ENCODE results near the gene ITGAV.
A peak's percentile ranks its signal among the peaks of the same experiment; 100 is the strongest.

ITGAV gene

GRCh38 chr2:186590350-186590758 lies 498 bp downstream of the ITGAV start:
- Histone ChIP-seq H3K4me3 (ENCODE audit: insufficient read length, low read depth) (peak overlapping the region; percentile 81), H3K27me3 (ENCODE audit: insufficient read depth, insufficient read length) (peaks cover 5% of the 10 kb centered on the region), H3K36me3 (ENCODE audit: insufficient read depth, insufficient read length, low read length) (peaks cover 9% of the 10 kb centered on the region), H3K9ac (ENCODE audit: insufficient read length, low read depth) (peak overlapping the region; percentile 93), H3K9me3 (ENCODE audit: insufficient read depth, low read length) (no peaks in the 10 kb centered on the region), H3K4me1 (ENCODE audit: insufficient read depth, insufficient read length) (no peaks in the 10 kb centered on the region)
- no peak for DNase-seq (ENCODE audit: low read depth, low spot score)
- TF ChIP-seq SUZ12 (IDR thresholded peaks at IDR 0.05; ENCODE audit: extremely low read depth, insufficient read depth, insufficient read length) = no peak
- TF ChIP-seq ZNF274 (IDR thresholded peaks at IDR 0.05; ENCODE audit: low read depth, low read length) = no peak
- no peak for TF ChIP-seq YY1 (IDR thresholded peaks at IDR 0.05; ENCODE audit: insufficient read depth, insufficient read length)

- TF ChIP-seq ZNF274 (IDR thresholded peaks at IDR 0.05; ENCODE audit: low read depth, low read length) (no peak), SUZ12 (IDR thresholded peaks at IDR 0.05; ENCODE audit: extremely low read depth, insufficient read depth, insufficient read length) (no peak), YY1 (IDR thresholded peaks at IDR 0.05; ENCODE audit: insufficient read depth, insufficient read length) (no peak)
- Histone ChIP-seq H3K27me3 (ENCODE audit: insufficient read depth, insufficient read length) (peaks cover 5% of the 10 kb centered on the region), H3K9ac (ENCODE audit: insufficient read length, low read depth) (peak overlapping the region; percentile 93), H3K9me3 (ENCODE audit: insufficient read depth, low read length) (no peaks in the 10 kb centered on the region), H3K4me1 (ENCODE audit: insufficient read depth, insufficient read length) (no peaks in the 10 kb centered on the region), H3K36me3 (ENCODE audit: insufficient read depth, insufficient read length, low read length) (peaks cover 9% of the 10 kb centered on the region), H3K4me3 (ENCODE audit: insufficient read length, low read depth) (peak overlapping the region; percentile 81)
- no peak for DNase-seq (ENCODE audit: low read depth, low spot score)
These were observed 1.1 kb downstream of the ITGAV start for GRCh38 chr2:186590759-186591505.

- no peak overlapping the region for H3K9ac ChIP-seq (ENCODE audit: insufficient read length, low read depth)
- H3K9me3 ChIP-seq (ENCODE audit: insufficient read depth, low read length) = no peaks in the 10 kb centered on the region
- DNase-seq (ENCODE audit: low read depth, low spot score) = no peak
- TF ChIP-seq YY1 (IDR thresholded peaks at IDR 0.05; ENCODE audit: insufficient read depth, insufficient read length) (no peak), ZNF274 (IDR thresholded peaks at IDR 0.05; ENCODE audit: low read depth, low read length) (no peak), SUZ12 (IDR thresholded peaks at IDR 0.05; ENCODE audit: extremely low read depth, insufficient read depth, insufficient read length) (no peak)
- peaks cover 9% of the 10 kb centered on the region for H3K36me3 ChIP-seq (ENCODE audit: insufficient read depth, insufficient read length, low read length)
- H3K4me3 ChIP-seq (ENCODE audit: insufficient read length, low read depth) = peak overlapping the region; percentile 81
- H3K4me1 ChIP-seq (ENCODE audit: insufficient read depth, insufficient read length) = no peaks in the 10 kb centered on the region
- peaks cover 5% of the 10 kb centered on the region for H3K27me3 ChIP-seq (ENCODE audit: insufficient read depth, insufficient read length)
These were observed 1.6 kb downstream of the ITGAV start for GRCh38 chr2:186591506-186591890.

- Histone ChIP-seq H3K4me3 (ENCODE audit: insufficient read length, low read depth) (no peak overlapping the region), H3K9ac (ENCODE audit: insufficient read length, low read depth) (no peak overlapping the region)
These were observed 2.5 kb downstream of the ITGAV start for GRCh38 chr2:186592137-186592875.

GRCh38 chr2:186593523-186593922 lies 3.7 kb downstream of the ITGAV start:
- TF ChIP-seq SUZ12 (IDR thresholded peaks at IDR 0.05; ENCODE audit: extremely low read depth, insufficient read depth, insufficient read length) (no peak), YY1 (IDR thresholded peaks at IDR 0.05; ENCODE audit: insufficient read depth, insufficient read length) (no peak), ZNF274 (IDR thresholded peaks at IDR 0.05; ENCODE audit: low read depth, low read length) (no peak)
- H3K27me3 ChIP-seq (ENCODE audit: insufficient read depth, insufficient read length) = peaks cover 5% of the 10 kb centered on the region

More at GRCh38 chr2:186592137-186592875, 2.5 kb downstream of the ITGAV start:
- DNase-seq (ENCODE audit: low read depth, low spot score) = no peak
- TF ChIP-seq SUZ12 (IDR thresholded peaks at IDR 0.05; ENCODE audit: extremely low read depth, insufficient read depth, insufficient read length) = no peak
- TF ChIP-seq YY1 (IDR thresholded peaks at IDR 0.05; ENCODE audit: insufficient read depth, insufficient read length) = no peak
- no peak for TF ChIP-seq ZNF274 (IDR thresholded peaks at IDR 0.05; ENCODE audit: low read depth, low read length)
- Histone ChIP-seq H3K36me3 (ENCODE audit: insufficient read depth, insufficient read length, low read length) (peaks cover 9% of the 10 kb centered on the region), H3K4me1 (ENCODE audit: insufficient read depth, insufficient read length) (no peaks in the 10 kb centered on the region), H3K27me3 (ENCODE audit: insufficient read depth, insufficient read length) (peaks cover 5% of the 10 kb centered on the region), H3K9me3 (ENCODE audit: insufficient read depth, low read length) (no peaks in the 10 kb centered on the region)

GRCh38 chr2:186594001-186594722 lies 4.3 kb downstream of the ITGAV start:
- Histone ChIP-seq H3K36me3 (ENCODE audit: insufficient read depth, insufficient read length, low read length) (peaks cover 9% of the 10 kb centered on the region), H3K4me1 (ENCODE audit: insufficient read depth, insufficient read length) (no peaks in the 10 kb centered on the region), H3K9me3 (ENCODE audit: insufficient read depth, low read length) (no peaks in the 10 kb centered on the region), H3K27me3 (ENCODE audit: insufficient read depth, insufficient read length) (peaks cover under 1% of the 10 kb centered on the region), H3K9ac (ENCODE audit: insufficient read length, low read depth) (no peak overlapping the region), H3K4me3 (ENCODE audit: insufficient read length, low read depth) (no peak overlapping the region)
- no peak for TF ChIP-seq SUZ12 (IDR thresholded peaks at IDR 0.05; ENCODE audit: extremely low read depth, insufficient read depth, insufficient read length)
- TF ChIP-seq YY1 (IDR thresholded peaks at IDR 0.05; ENCODE audit: insufficient read depth, insufficient read length) = no peak
- no peak for TF ChIP-seq ZNF274 (IDR thresholded peaks at IDR 0.05; ENCODE audit: low read depth, low read length)
- DNase-seq (ENCODE audit: low read depth, low spot score) = no peak

More at GRCh38 chr2:186593523-186593922, 3.7 kb downstream of the ITGAV start:
- Histone ChIP-seq H3K4me1 (ENCODE audit: insufficient read depth, insufficient read length) (no peaks in the 10 kb centered on the region), H3K9ac (ENCODE audit: insufficient read length, low read depth) (no peak overlapping the region), H3K36me3 (ENCODE audit: insufficient read depth, insufficient read length, low read length) (peaks cover 9% of the 10 kb centered on the region), H3K4me3 (ENCODE audit: insufficient read length, low read depth) (no peak overlapping the region), H3K9me3 (ENCODE audit: insufficient read depth, low read length) (no peaks in the 10 kb centered on the region)
- no peak for DNase-seq (ENCODE audit: low read depth, low spot score)

Data from NT2/D1 (cell line).